MG63 (cell line): Measurements from ENCODE around the gene PDLIM1. TPM values are rescaled to one million over a fixed set of nuclear protein-coding genes. Genes with fewer than 3 reads are reported as not detected.

Source experiments
- DNase-seq: peaks from one replicate; pipeline ENCODE4 v3.0.0-alpha.2; 2020
- H3K27me3 ChIP-seq: fragments of 250-450 bp; sonication (Bioruptor Pico); 2 replicates; pipeline ENCODE4 v1.5.1; 2020; ENCODE audit warnings: mild to moderate bottlenecking, moderate library complexity
- H3K36me3 ChIP-seq: fragments of 250-450 bp; sonication (Bioruptor Pico); 2 replicates; pipeline ENCODE4 v1.5.1; 2020; ENCODE audit warnings: mild to moderate bottlenecking, moderate library complexity
- H3K4me3 ChIP-seq: fragments of 250-450 bp; sonication (Bioruptor Pico); 2 replicates; pipeline ENCODE4 v1.5.1; 2020; ENCODE audit warnings: mild to moderate bottlenecking, moderate library complexity
- H3K9me3 ChIP-seq: fragments of 250-450 bp; sonication (Bioruptor Pico); 2 replicates; pipeline ENCODE4 v1.5.1; 2020; ENCODE audit warnings: mild to moderate bottlenecking, moderate library complexity
- total RNA-seq: library from RNA; depleted of rRNA; stranded (reverse); fragments of >200 nt; shearing (Covaris generic); gene quantifications from 2 replicates; pipeline ENCODE4 v1.2.3, GENCODE V29; 2014; ENCODE audit warnings: low replicate concordance

Gene PDLIM1
- total RNA-seq, 1 experiment from 2014 or later, result 3.5 TPM

- DNase-seq, result no peak
- Histone ChIP-seq H3K9me3 (no peaks in the 10 kb centered on the region), H3K4me3 (no peak overlapping the region), H3K36me3 (no peaks in the 10 kb centered on the region), H3K27me3 (no peaks in the 10 kb centered on the region)
Observed at GRCh38 chr10:95324436-95325268, 33.8 kb upstream of the PDLIM1 start.

GRCh38 chr10:95321554-95322301, 30.9 kb upstream of the PDLIM1 start:
- H3K4me3 ChIP-seq, result no peak overlapping the region
- H3K9me3 ChIP-seq, result no peaks in the 10 kb centered on the region
- DNase-seq, result no peak
- H3K36me3 ChIP-seq, result no peaks in the 10 kb centered on the region
- no peaks in the 10 kb centered on the region for H3K27me3 ChIP-seq

GRCh38 chr10:95319239-95319638, 28.4 kb upstream of the PDLIM1 start:
- DNase-seq, result no peak
- H3K4me3 ChIP-seq, result no peak overlapping the region
- no peaks in the 10 kb centered on the region for H3K9me3 ChIP-seq
- H3K27me3 ChIP-seq, result no peaks in the 10 kb centered on the region
- H3K36me3 ChIP-seq, result no peaks in the 10 kb centered on the region

- no peak for DNase-seq
- H3K36me3 ChIP-seq, result no peaks in the 10 kb centered on the region
- H3K4me3 ChIP-seq, result no peak overlapping the region
- H3K9me3 ChIP-seq, result no peaks in the 10 kb centered on the region
- H3K27me3 ChIP-seq, result no peaks in the 10 kb centered on the region
Observed at GRCh38 chr10:95315509-95315908, 24.7 kb upstream of the PDLIM1 start.

- Histone ChIP-seq H3K4me3 (no peak overlapping the region), H3K9me3 (no peaks in the 10 kb centered on the region), H3K36me3 (no peaks in the 10 kb centered on the region), H3K27me3 (no peaks in the 10 kb centered on the region)
- DNase-seq, result no peak
Observed at GRCh38 chr10:95314192-95314918, 23.6 kb upstream of the PDLIM1 start.

- Histone ChIP-seq H3K4me3 (no peak overlapping the region), H3K36me3 (no peaks in the 10 kb centered on the region), H3K9me3 (no peaks in the 10 kb centered on the region), H3K27me3 (no peaks in the 10 kb centered on the region)
- no peak for DNase-seq
Observed at GRCh38 chr10:95312986-95313495, 22.2 kb upstream of the PDLIM1 start.

- Histone ChIP-seq H3K27me3 (no peaks in the 10 kb centered on the region), H3K36me3 (no peaks in the 10 kb centered on the region), H3K4me3 (no peak overlapping the region), H3K9me3 (no peaks in the 10 kb centered on the region)
- DNase-seq, result no peak
Observed at GRCh38 chr10:95312257-95312656, 21.5 kb upstream of the PDLIM1 start.

GRCh38 chr10:95309958-95310357, 19.2 kb upstream of the PDLIM1 start:
- Histone ChIP-seq H3K27me3 (no peaks in the 10 kb centered on the region), H3K36me3 (no peaks in the 10 kb centered on the region), H3K9me3 (no peaks in the 10 kb centered on the region), H3K4me3 (no peak overlapping the region)
- DNase-seq, result no peak

GRCh38 chr10:95308389-95309302, 17.8 kb upstream of the PDLIM1 start:
- H3K4me3 ChIP-seq, result no peak overlapping the region
- no peaks in the 10 kb centered on the region for H3K27me3 ChIP-seq
- no peaks in the 10 kb centered on the region for H3K36me3 ChIP-seq
- no peaks in the 10 kb centered on the region for H3K9me3 ChIP-seq
- peak; percentile 96 for DNase-seq

GRCh38 chr10:95306851-95307250, 16.0 kb upstream of the PDLIM1 start:
- no peaks in the 10 kb centered on the region for H3K27me3 ChIP-seq
- H3K4me3 ChIP-seq, result no peak overlapping the region
- no peaks in the 10 kb centered on the region for H3K36me3 ChIP-seq
- H3K9me3 ChIP-seq, result no peaks in the 10 kb centered on the region
- no peak for DNase-seq

- no peak overlapping the region for H3K4me3 ChIP-seq
- no peaks in the 10 kb centered on the region for H3K9me3 ChIP-seq
- H3K36me3 ChIP-seq, result no peaks in the 10 kb centered on the region
- H3K27me3 ChIP-seq, result no peaks in the 10 kb centered on the region
- DNase-seq, result no peak
Observed at GRCh38 chr10:95306318-95306650, 15.5 kb upstream of the PDLIM1 start.

GRCh38 chr10:95305606-95306317, 15.0 kb upstream of the PDLIM1 start:
- no peaks in the 10 kb centered on the region for H3K36me3 ChIP-seq
- no peaks in the 10 kb centered on the region for H3K27me3 ChIP-seq

GRCh38 chr10:95304976-95305375, 14.2 kb upstream of the PDLIM1 start:
- Histone ChIP-seq H3K9me3 (no peaks in the 10 kb centered on the region), H3K27me3 (no peaks in the 10 kb centered on the region), H3K4me3 (no peak overlapping the region), H3K36me3 (no peaks in the 10 kb centered on the region)
- no peak for DNase-seq

More at GRCh38 chr10:95305606-95306317, 15.0 kb upstream of the PDLIM1 start:
- Histone ChIP-seq H3K9me3 (no peaks in the 10 kb centered on the region), H3K4me3 (no peak overlapping the region)
- DNase-seq, result no peak

- Histone ChIP-seq H3K4me3 (no peak overlapping the region), H3K27me3 (no peaks in the 10 kb centered on the region), H3K36me3 (no peaks in the 10 kb centered on the region), H3K9me3 (no peaks in the 10 kb centered on the region)
- no peak for DNase-seq
Observed at GRCh38 chr10:95304463-95304862, 13.7 kb upstream of the PDLIM1 start.

GRCh38 chr10:95303950-95304349, 13.1 kb upstream of the PDLIM1 start:
- no peak for DNase-seq
- Histone ChIP-seq H3K4me3 (no peak overlapping the region), H3K36me3 (no peaks in the 10 kb centered on the region), H3K9me3 (no peaks in the 10 kb centered on the region), H3K27me3 (no peaks in the 10 kb centered on the region)

GRCh38 chr10:95303535-95303934, 12.7 kb upstream of the PDLIM1 start:
- DNase-seq, result no peak
- no peaks in the 10 kb centered on the region for H3K9me3 ChIP-seq
- H3K27me3 ChIP-seq, result no peaks in the 10 kb centered on the region

More at GRCh38 chr10:95303535-95303934, 12.7 kb upstream of the PDLIM1 start:
- H3K4me3 ChIP-seq, result no peak overlapping the region
- H3K36me3 ChIP-seq, result no peaks in the 10 kb centered on the region
